ENCODE data around the gene HOXA9. TPM values are rescaled to one million over a fixed set of nuclear protein-coding genes. Genes with fewer than 3 reads are reported as not detected.

HOXA9 gene
- total and polyA plus RNA-seq, 8 donors, result 0.25 to 68.1 TPM; not detected in 6

DNA sequence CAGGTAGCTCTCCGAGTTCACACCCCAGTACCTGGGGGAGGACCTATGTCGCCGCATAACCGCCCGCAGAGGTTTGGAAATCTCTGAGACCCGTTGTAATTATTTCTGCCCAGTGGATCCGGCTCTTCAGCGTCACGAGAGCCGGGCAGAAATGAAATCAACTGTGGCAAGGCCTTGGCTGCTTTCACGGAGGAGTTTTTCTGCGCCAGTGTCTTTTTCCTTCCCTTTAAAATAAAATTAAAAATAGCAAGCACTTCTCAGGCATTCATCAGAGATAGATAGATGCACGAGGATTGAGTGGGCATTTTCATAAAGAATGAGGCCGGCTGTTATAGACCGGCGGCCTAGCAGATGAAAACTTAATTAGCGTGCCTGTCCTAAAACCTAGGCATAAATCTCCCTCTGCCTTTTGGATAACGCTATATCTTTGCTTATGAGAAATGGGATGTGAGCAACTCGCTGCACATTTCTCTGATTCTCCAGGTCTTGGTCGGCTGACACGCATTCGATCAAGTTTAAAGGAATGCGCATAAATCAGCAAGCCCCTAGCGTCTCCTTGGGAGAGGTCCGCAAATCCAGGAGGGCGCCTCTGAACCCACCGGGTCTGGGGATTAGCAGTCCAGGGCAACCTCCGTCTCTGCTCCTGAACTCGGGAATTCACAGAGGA is 28.1 kb upstream of the HOXA9 start:
- 13 to 22% (median 18%) methylated on average over 29 of the region's 29 CpGs for WGBS, 5 donors
- TF ChIP-seq EP300 (IDR thresholded peaks at IDR 0.05), result no peak
- TF ChIP-seq POLR2AphosphoS5 (IDR thresholded peaks at IDR 0.05), result no peak
- TF ChIP-seq, protein P1, sequence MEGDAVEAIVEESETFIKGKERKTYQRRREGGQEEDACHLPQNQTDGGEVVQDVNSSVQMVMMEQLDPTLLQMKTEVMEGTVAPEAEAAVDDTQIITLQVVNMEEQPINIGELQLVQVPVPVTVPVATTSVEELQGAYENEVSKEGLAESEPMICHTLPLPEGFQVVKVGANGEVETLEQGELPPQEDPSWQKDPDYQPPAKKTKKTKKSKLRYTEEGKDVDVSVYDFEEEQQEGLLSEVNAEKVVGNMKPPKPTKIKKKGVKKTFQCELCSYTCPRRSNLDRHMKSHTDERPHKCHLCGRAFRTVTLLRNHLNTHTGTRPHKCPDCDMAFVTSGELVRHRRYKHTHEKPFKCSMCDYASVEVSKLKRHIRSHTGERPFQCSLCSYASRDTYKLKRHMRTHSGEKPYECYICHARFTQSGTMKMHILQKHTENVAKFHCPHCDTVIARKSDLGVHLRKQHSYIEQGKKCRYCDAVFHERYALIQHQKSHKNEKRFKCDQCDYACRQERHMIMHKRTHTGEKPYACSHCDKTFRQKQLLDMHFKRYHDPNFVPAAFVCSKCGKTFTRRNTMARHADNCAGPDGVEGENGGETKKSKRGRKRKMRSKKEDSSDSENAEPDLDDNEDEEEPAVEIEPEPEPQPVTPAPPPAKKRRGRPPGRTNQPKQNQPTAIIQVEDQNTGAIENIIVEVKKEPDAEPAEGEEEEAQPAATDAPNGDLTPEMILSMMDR (IDR thresholded peaks at IDR 0.05), result no peak
- no peak for TF ChIP-seq POLR2A (IDR thresholded peaks at IDR 0.05)
- Histone ChIP-seq H3K27ac (no peak overlapping the region), H3K4me1 (peaks cover 23 to 43% (median 37%) of the 10 kb centered on the region in 4 donors), H3K36me3 (no peaks in the 10 kb centered on the region), H3K4me3 (peak overlapping the region in 3 of 4 donors; percentile 18 to 53 (median 41)), H3K9me3 (peaks cover 0 to 3% (median 0%) of the 10 kb centered on the region in 4 donors), H3K27me3 (peaks cover 59 to 100% (median 97%) of the 10 kb centered on the region in 3 donors)
- DNase-seq, result no peak
- intact Hi-C loops (cut with DNase I; ENCODE audit: low total_unique reads), result no loop called here

- Histone ChIP-seq H3K9me3 (peaks cover 0 to 10% (median 0%) of the 10 kb centered on the region in 4 donors), H3K4me3 (peak overlapping the region; percentile 18 to 53 (median 32)), H3K27me3 (peaks cover 59 to 100% (median 97%) of the 10 kb centered on the region in 3 donors), H3K4me1 (peaks cover 30 to 45% (median 40%) of the 10 kb centered on the region in 4 donors), H3K36me3 (no peaks in the 10 kb centered on the region), H3K27ac (no peak overlapping the region)
- intact Hi-C loops (cut with DNase I; ENCODE audit: low total_unique reads), result no loop called here
- TF ChIP-seq, protein P1 (IDR thresholded peaks at IDR 0.05), result no peak
- TF ChIP-seq EP300 (IDR thresholded peaks at IDR 0.05), result no peak
- no peak for DNase-seq
- WGBS, 5 donors, result 0 to 4% (median 3%) methylated on average over 24 to 78 of the region's 78 CpGs
Measured at GRCh38 chr7:27192546-27193334, 27.4 kb upstream of the HOXA9 start.

DNA sequence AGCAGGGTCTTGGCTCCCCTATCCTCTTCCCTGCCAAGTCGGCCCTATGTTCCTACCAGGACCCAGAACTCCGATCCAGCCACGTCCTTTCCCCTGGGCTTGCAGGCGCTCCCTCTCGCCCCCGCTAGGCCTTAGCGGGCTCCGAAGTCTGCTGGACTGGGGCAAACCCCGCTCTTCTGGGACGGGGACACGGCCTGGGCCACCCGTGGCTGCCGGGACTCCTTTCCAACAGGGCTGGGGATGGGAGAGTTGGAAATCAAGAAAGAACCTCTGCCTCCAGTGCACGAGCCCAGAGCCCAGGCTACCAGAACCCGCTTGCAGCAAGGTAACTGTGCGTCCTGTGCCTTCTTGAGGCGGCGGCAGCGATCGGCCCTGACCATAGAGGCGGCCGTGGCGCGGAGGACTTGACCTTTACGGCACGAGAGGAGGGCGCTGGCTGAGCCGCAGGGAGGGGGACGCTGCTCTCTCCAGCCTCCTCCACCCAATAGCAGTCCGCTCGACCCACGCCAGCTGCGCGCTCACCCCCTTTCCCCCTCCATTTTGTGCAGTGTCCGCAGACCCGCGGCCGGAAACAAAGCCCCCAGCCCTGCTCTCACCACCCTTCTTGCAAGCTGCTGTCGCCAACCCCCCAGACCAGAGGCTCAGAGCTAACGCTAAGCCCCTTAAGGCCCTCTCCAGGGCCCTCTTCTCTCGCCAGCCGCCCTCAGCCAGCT is 26.7 kb upstream of the HOXA9 start:
- TF ChIP-seq POLR2A (IDR thresholded peaks at IDR 0.05), result no peak
- TF ChIP-seq, protein P1 (IDR thresholded peaks at IDR 0.05), result no peak
- TF ChIP-seq EP300 (IDR thresholded peaks at IDR 0.05), result no peak
- TF ChIP-seq POLR2AphosphoS5 (IDR thresholded peaks at IDR 0.05), result no peak
- Histone ChIP-seq H3K9me3 (peaks cover 0 to 10% (median 0%) of the 10 kb centered on the region in 4 donors), H3K4me3 (peak overlapping the region; percentile 18 to 53 (median 32)), H3K27me3 (peaks cover 64 to 100% (median 97%) of the 10 kb centered on the region in 3 donors), H3K27ac (no peak overlapping the region), H3K4me1 (peaks cover 33 to 48% (median 43%) of the 10 kb centered on the region in 4 donors), H3K36me3 (no peaks in the 10 kb centered on the region)
- WGBS, 5 donors, result 8 to 21% (median 13%) methylated on average over 33 to 42 of the region's 42 CpGs
- DNase-seq, result peak in 1 of 2 donors; percentile 24
- intact Hi-C loops (cut with DNase I; ENCODE audit: low total_unique reads), result no loop called here

- H3K36me3 ChIP-seq, result no peaks in the 10 kb centered on the region
- TF ChIP-seq POLR2AphosphoS5 (IDR thresholded peaks at IDR 0.05), result no peak
- TF ChIP-seq, protein P1 (IDR thresholded peaks at IDR 0.05), result no peak
- TF ChIP-seq EP300 (IDR thresholded peaks at IDR 0.05), result no peak
- TF ChIP-seq POLR2A (IDR thresholded peaks at IDR 0.05), result no peak
- H3K27ac ChIP-seq, result no peak overlapping the region
- peak in 1 of 2 donors; percentile 10 for DNase-seq
- peaks cover 33 to 44% (median 43%) of the 10 kb centered on the region in 4 donors for H3K4me1 ChIP-seq
- WGBS, 5 donors, result 19 to 39% (median 24%) methylated on average over 15 of the region's 15 CpGs
- H3K9me3 ChIP-seq, result peaks cover 0 to 10% (median 0%) of the 10 kb centered on the region in 4 donors
- no peak overlapping the region for H3K4me3 ChIP-seq
- peaks cover 69 to 100% (median 97%) of the 10 kb centered on the region in 3 donors for H3K27me3 ChIP-seq
- intact Hi-C loops (cut with DNase I; ENCODE audit: low total_unique reads), result no loop called here
Measured at GRCh38 chr7:27191161-27191731, 25.9 kb upstream of the HOXA9 start.

Measured in stomach (tissue), 9 donors.